ENCODE results near the gene GNE.

GRCh38 chr9:36293171-36293570 is 34.9 kb upstream of the GNE start:
- TF ChIP-seq, protein P1, sequence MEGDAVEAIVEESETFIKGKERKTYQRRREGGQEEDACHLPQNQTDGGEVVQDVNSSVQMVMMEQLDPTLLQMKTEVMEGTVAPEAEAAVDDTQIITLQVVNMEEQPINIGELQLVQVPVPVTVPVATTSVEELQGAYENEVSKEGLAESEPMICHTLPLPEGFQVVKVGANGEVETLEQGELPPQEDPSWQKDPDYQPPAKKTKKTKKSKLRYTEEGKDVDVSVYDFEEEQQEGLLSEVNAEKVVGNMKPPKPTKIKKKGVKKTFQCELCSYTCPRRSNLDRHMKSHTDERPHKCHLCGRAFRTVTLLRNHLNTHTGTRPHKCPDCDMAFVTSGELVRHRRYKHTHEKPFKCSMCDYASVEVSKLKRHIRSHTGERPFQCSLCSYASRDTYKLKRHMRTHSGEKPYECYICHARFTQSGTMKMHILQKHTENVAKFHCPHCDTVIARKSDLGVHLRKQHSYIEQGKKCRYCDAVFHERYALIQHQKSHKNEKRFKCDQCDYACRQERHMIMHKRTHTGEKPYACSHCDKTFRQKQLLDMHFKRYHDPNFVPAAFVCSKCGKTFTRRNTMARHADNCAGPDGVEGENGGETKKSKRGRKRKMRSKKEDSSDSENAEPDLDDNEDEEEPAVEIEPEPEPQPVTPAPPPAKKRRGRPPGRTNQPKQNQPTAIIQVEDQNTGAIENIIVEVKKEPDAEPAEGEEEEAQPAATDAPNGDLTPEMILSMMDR (IDR thresholded peaks at IDR 0.05), result no peak
- no peak for TF ChIP-seq ZFX (IDR thresholded peaks at IDR 0.05; ENCODE audit: borderline replicate concordance)

All from 22Rv1 (cell line).